Stimulated activated CD4-positive, alpha-beta T cell treated with anti-CD3 and anti-CD28 coated beads, Interleukin-2, amount 100 ng/mL, for 48 hours (primary cell): ENCODE measurements around the gene RMND5A.
"Not testable (repeated sequence)": the region's sequence is repeated elsewhere in the genome, so short reads cannot be mapped to it uniquely, and the experiment has no call there.

Experiments used
- DNase-seq, 2 donors: peaks; one replicate each; pipeline ENCODE4 v3.0.0-alpha.2; 2020

RMND5A gene

GRCh38 chr2:86719263-86719636 is 841 bp upstream of the RMND5A start:
- not testable (repeated sequence) for DNase-seq

- peak; percentile 17 to 23 for DNase-seq
These were observed 639 bp downstream of the RMND5A start for GRCh38 chr2:86720540-86721320.

GRCh38 chr2:86725706-86726105 is 5.6 kb downstream of the RMND5A start:
- not testable (repeated sequence) for DNase-seq

- not testable (repeated sequence) for DNase-seq
These were observed 12.0 kb downstream of the RMND5A start for GRCh38 chr2:86732040-86732525.

GRCh38 chr2:86732837-86733236 is 12.7 kb downstream of the RMND5A start:
- DNase-seq = not testable (repeated sequence)

GRCh38 chr2:86733528-86733927 is 13.4 kb downstream of the RMND5A start:
- DNase-seq = not testable (repeated sequence)

GRCh38 chr2:86734896-86735295 is 14.8 kb downstream of the RMND5A start:
- DNase-seq = not testable (repeated sequence)

- DNase-seq = not testable (repeated sequence)
These were observed 19.4 kb downstream of the RMND5A start for GRCh38 chr2:86739485-86739884.

GRCh38 chr2:86739889-86740288 is 19.8 kb downstream of the RMND5A start:
- not testable (repeated sequence) for DNase-seq

GRCh38 chr2:86741889-86742498 is 21.9 kb downstream of the RMND5A start:
- not testable (repeated sequence) for DNase-seq

GRCh38 chr2:86744152-86744551 is 24.1 kb downstream of the RMND5A start:
- DNase-seq = no peak

GRCh38 chr2:86746939-86747338 is 26.8 kb downstream of the RMND5A start:
- no peak for DNase-seq

GRCh38 chr2:86747711-86748639 is 27.9 kb downstream of the RMND5A start:
- DNase-seq = no peak

- DNase-seq = no peak
These were observed 30.2 kb downstream of the RMND5A start for GRCh38 chr2:86750240-86750839.

- DNase-seq = no peak
These were observed 31.7 kb downstream of the RMND5A start for GRCh38 chr2:86751778-86752177.

- DNase-seq = no peak
These were observed 32.8 kb downstream of the RMND5A start for GRCh38 chr2:86752934-86753333.

GRCh38 chr2:86753606-86754005 is 33.5 kb downstream of the RMND5A start:
- DNase-seq = no peak

- no peak for DNase-seq
These were observed 38.3 kb downstream of the RMND5A start for GRCh38 chr2:86758405-86758804.

GRCh38 chr2:86760371-86760770 is 40.3 kb downstream of the RMND5A start:
- DNase-seq = no peak

GRCh38 chr2:86764661-86765309 is 44.7 kb downstream of the RMND5A start:
- no peak for DNase-seq

GRCh38 chr2:86765310-86765695 is 45.2 kb downstream of the RMND5A start:
- DNase-seq = no peak
